ENCODE results near the gene DGKI.
"Not testable (repeated sequence)": the region's sequence is repeated elsewhere in the genome, so short reads cannot be mapped to it uniquely, and the experiment has no call there.

Gene DGKI

DNA sequence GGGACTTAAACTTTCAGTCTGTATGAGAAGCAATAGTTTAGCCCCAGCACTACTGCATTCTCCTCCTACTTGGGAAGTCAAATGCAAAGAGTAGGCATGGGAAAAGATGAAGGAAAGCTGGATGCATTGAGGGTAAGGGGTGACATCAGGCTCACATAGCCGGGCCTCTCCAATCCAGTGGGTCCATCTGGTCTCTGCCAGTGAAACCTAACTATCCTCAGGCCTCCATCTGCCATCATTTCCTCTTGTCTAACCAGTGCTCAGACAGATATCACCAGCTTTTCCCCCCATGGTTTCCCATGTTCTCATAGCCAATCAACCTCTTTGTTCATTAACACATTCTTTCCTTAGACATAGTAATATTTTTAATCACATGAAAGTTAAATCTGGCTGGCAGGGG lies 118.3 kb downstream of the DGKI start:
- DNase-seq = no peak

DNA sequence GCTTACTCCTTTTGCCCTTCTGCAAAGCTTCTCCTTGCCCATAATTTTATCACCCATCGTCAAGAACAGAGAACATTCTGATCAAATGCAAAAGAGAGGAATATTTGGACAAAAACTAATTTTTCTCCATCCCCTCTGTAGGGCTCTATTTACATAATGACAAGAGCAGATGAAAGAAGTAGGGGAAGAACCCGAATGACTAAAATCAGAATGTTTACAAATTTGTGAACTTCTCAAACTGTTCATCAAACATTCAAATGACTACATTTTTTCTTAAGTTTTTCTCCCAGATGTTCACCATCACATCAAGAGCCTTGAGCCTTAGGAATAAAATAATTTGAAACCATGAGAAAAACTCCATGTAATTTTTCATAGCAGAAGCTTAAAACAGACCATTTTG lies 119.4 kb downstream of the DGKI start:
- no peak for DNase-seq

DNA sequence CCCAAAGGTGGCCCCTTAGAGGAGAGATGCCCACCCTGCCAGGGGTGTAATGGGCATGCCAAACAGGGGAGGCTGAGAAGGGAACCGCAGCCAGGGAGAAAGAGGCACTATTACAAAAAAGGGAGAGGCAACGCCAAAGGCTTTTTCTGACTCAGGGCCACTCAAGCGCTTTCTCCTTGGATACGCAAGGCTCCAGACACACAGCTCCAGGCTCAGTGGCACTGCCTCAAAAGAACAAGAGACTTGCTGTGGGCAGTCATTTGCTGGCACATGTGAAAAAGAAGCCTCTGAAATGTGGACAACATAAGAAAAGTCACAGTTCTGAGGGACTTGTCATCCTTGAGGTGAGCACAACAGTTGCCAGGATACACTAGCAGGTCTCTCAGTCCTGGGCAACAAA lies 128.4 kb downstream of the DGKI start:
- no peak for DNase-seq

DNA sequence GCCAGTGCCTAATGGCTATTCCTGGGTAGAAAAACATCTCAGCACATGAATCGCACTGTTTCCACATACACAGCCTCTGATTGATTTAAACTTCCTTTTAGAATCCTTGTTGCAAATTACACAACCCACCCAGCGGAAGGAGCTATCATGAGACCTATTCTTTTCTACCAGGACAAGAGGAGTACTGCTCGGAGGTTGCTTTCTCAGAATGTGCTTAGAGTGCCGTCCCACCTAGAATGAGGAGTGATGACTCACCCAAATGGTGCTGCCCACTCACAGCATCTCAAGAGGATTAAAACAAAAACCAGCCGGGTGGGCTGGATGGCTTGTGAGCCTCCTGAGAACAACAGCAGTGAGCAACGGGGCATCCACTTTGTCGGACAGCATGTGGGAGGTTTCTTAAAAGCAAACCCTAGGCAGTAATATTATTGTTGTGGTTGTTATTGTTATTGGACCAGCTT lies 128.9 kb downstream of the DGKI start:
- DNase-seq = no peak

DNA sequence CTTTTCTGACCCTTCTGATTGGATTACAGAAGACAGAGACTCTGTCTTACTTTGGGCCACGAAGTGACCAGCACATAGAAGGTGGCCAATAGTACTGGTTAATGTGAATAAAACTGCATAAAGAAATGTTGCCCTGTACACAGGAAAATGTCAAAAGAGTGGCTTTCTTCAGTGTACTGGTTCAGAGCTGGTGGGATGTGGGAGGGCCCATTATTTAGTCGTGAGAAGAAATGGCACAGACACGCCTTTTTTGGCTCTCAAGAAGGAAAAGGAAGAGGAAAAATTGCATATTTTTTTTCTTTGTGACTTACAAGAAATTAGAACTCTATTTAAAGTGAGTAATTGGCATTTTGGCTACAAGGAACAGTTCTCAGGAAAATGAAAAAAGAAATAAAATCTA lies 129.7 kb downstream of the DGKI start:
- no peak for DNase-seq

DNA sequence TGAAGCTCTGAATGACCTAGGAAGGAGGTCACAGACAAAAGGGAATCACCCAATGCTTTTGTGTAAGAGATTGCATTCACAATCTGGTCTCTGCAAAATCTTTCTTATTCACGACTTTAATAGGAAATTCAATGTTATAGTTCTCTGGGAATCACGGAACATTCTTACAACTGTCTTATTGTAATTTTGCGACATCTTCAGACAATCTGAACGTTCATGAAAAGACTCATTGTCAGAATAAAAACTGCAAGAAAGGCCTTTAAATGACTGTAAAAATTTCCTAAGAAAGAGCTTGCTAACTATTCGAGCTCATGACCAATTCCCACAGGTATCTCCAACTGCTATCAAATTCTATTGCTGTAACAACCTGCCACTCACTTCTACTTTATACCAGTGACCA lies 130.7 kb downstream of the DGKI start:
- DNase-seq = no peak

DNA sequence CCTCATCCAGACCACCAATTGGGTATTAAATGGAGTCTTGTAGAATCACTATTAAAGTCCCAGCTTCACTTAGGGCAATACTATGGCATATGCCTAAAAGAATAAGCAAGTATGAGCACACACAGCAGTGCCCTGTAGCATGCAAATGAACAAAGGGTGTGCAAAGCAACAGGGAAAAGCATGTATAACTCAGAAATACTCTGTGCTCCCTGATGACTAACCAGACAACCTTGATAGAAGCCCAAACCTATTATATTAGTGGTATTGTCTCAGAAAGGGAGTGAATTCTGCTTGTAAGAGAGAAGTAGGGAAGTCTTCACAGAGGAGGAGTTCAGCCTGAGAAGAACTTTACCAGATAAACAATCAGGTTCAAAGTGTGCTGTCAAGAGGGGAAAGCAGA lies 131.2 kb downstream of the DGKI start:
- DNase-seq = no peak

DNA sequence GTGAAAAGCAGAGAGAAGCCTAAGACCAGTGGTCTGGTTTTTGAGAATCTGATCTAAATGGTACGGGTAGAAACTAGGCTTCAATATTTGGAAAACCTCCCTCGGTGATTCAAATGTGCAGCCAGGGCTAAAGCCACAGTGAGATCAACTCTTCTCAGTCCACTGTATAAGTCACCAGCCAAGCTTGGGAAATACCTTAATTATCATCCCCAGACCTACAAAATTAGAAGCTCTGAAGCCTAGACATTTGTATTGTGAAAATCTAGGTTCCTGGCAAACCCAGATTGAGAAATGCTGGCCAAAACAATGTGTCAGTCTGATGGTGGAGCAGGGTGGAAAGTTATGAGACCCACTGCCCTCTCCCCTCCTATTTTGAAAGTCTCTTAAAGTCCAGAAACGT lies 131.7 kb downstream of the DGKI start:
- DNase-seq = no peak

DNA sequence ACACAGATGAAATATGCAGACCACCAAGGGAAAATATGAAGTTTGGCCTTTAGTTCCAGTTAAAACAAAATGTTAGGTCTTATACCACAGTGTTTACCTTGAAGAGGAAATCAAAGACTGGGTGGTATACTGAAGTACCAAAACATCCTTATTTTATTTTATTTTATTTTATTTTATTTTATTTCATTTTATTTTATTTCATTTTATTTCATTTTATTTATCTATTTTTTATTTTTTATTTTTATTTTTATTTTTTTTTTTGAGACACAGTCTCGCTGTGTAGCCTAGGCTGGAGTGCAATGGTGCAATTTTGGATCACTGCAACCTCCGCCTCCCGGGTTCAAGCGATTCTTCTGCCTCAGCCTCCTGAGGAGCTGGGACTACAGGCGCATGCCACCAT lies 140.4 kb downstream of the DGKI start:
- not testable (repeated sequence) for DNase-seq

DNA sequence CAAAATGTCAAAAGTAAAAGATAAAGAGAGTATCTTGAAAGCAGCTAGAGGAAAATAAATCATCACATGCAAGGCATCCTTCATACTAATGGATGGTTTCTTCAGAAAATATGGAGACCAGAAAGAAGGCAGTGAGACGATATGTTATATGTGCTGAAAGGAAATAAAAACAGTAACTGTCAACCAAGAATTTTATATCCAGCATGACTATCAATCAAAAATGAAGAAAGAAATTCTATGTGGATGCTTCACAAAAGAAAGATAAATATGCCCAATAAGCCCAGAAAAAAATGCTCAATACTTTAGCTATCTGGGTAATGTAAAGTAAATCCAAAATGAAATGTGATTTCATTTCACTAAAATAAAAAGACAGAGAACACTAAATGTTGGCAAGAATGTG lies 142.1 kb downstream of the DGKI start:
- DNase-seq = no peak

DNA sequence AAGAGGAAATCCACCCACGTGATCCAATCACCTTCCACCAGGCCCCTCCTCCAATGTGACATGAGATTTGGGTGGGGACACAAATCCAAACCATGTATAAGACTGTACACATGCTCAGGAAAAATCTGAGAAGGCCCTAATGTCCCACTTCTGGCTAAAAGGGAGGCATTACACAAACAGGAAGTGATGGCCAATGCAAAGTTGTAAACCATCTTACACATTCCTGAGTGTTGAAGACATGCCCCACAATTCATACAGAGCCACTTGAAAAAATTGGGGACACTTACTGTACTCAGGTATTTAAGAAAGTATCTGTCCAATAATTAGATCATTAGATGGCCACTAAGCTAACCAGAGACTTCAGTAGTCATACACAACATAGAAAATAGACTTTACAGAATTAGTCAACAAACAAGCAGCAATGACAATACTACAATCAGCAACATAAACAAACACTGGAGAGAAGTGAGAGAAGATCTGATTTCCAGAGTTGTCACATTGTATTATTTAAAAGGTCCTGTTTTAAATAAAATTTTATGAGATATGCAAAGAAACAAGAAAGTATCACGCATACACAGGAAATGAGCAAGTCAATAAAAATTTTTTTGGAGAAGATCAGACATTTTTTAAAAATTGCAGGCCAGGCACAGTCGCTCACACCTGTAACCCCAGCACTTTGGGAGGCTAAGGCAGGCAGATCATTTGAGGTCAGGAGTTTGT lies 143.3 kb downstream of the DGKI start:
- no peak for DNase-seq

DNA sequence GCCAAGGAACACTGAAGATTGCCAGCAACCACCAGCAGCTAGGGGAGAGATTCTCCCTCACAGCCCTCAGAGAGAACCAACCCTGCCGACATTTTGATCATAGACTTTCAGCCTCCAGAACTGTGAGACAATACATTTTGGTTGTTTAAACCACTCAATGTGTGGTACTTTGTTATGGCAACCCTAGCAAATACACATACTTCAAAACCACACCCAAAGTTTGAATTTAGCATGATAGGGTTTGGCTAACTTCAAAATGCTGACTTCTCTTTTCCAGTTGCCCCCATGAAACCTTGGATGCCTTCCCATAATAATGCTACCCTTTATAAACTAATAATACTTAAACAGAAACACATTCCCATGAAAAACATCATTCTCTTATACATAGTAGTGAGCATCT lies 149.8 kb downstream of the DGKI start:
- DNase-seq = no peak

DNA sequence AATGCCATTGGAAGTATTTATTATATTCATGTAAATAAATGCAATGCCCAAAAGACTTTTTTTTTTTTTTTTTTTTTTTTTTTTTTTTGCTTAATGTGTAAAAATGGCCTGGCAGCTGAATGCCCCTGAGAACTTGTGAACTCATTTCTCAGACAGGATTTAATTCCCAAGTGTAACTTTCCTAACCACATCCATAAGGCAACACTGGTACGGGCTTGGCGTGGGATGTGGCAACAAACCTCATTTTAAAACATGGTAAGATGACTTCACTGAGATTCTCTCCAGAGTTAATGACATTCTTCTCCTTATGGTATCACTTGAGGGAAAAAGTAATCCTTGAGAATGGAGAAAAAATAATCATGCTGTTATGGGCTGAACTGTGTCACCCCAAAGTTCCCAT lies 150.4 kb downstream of the DGKI start:
- DNase-seq = no peak

DNA sequence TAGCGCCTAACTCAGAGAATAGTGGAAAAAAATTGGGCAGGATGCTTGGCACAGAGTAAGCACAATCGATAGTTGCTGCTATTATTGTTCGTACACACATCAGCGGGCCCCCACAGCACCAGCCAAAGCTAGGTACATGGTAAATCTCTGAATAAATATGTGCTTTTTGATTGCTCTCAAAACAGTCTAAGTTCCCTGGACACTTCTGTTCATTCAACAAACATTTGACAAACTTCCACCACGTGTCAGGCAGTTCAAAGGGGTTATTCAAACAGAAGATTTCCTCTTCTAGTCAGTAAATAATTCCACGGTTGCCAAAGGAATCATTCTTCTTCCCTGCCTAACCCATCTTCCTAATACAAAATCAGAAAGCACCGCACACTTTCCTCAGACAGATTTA lies 150.8 kb downstream of the DGKI start:
- DNase-seq = no peak

DNA sequence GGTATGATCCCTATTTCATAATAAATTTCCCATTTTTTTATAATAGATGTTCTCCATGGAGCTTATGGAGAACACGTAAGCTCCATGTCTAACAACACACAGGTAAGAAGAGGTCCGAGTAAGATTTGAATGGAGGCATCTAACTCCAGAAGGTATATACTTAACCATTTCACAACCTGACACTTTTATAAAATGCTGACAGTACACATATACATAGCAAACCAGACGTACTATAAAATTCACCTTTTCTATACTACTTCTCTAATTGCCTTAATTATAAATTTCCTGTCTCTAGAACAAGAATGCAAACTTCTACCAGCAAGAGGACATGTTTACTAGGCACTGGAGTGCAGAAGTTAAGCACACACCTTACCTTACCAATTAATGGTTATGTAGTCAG lies 151.3 kb downstream of the DGKI start:
- DNase-seq = no peak

DNA sequence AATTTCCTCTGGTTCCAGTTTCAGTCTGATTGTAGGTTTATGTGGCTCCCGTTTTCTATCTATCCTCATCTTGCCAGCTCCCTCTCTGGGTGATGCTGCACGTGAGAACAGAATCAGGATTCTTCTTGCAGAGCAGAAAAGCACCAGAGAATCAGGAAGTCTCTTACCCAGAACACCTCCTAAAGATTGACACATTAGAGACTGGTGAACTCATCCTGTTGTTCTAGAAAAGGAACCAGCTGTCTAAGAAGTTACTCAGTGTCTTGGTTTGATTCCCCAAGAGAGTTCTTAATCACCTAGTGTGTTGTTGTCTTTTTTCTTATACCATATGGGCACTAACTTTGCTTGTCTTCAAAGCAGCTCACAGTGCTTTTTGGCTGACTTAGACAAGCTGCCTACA lies 152.4 kb downstream of the DGKI start:
- DNase-seq = no peak

DNA sequence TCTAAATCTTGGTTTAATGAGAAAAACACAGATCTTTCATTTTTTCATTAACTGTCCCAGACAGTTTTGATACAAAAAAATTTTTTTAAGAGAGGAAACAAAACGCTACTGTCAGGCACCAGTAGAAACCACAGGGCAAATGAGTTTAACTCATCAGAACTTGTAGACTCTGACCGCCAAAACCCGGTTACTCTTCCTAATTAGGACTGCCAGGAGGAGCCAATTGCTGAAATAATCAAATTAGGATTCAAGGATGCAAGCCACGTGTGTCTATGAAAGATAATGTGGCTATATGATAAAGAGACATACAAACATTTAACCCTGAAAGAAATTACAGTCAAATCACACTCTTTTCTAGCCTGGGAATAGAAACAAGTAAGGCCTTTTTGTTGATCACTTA lies 154.4 kb downstream of the DGKI start:
- DNase-seq = no peak

DNA sequence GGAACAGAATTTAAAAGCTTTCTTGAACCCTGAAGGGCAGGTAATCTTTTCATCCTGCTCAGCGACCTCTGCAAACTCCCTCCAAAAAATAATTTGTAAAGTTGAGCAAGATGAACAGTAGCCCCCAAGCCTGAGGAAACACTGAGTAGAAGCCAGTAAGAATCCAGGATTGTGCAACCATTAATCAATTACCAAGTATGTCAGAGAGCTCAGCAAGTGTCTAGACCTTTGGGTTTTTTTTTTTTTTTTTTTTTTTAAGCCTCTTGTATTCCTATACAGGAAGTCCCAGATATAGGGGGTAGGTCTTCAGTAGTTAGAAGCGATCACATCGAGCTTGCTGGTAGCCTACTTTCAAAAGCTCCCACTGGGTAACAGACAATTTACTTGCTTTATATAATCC lies 155.2 kb downstream of the DGKI start:
- DNase-seq = no peak

DNA sequence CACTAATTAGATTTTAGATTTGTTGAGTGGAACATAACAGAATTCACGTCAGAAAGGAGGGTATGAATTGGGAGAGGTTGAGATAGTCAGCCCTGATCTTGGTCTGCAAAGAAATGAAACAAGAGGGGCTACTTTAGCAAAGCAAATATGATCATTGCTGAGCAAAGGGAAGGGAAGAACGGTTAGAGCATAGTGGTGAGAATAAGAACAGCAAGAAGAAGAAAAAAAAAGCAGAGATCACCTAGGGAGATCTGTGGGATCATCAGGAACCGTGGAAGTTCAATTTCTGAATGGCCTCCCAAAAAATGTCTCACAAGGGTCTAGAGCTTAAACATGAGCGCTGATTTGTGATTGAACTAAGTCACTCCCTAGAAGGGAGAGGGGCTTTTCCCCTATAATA lies 156.1 kb downstream of the DGKI start:
- DNase-seq = no peak

DNA sequence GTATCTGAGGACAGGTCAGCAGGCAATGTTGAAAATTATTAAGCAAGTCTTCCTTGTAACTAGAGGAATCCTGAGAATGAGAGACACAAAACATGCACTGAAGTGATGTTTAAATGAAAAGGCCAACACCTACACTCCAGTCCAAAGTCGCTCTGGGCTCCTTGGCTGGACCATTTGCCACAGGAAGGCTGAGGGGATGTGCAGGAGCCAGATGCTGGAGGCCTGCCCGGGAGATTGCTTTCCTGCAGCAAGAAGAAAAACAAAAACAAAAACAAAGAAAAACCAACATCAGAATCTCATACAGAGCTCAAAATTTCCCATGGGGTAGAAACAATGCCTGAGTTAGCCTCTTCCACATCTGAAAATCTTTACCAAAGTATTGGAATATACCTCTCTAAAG lies 157.0 kb downstream of the DGKI start:
- no peak for DNase-seq

DNA sequence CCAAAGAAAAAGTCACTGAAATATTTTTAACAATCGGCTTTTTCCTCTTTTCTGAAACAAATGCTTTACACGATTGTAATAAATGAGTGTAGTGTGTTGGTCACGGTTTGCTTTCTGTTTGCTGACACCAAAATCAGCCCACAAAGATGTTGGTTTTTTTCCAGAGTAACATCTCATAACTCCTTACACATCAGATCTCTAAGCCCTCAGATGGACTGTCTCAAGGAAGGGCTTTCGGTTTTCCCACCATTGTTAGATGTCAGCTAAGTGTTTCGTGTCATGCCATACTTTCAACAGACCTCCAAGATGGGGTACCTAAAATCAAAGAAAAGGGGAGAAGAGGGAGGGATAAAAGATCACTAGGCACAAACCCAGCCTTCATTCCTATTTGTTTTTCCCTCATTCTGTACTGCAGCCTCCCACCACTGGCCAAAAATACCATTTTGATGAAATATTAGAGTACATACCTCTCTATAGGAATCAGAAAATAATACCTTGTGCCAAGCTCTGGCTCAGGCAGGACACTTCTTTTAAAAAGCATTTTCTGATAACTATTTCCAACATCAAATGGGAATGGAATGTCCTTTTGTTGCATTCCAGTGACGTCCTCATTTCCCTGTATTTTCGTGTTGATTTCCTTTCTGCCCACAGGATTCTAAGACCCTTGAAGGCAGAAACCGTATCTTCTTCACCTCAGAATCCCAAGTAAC lies 159.1 kb downstream of the DGKI start:
- DNase-seq = no peak

DNA sequence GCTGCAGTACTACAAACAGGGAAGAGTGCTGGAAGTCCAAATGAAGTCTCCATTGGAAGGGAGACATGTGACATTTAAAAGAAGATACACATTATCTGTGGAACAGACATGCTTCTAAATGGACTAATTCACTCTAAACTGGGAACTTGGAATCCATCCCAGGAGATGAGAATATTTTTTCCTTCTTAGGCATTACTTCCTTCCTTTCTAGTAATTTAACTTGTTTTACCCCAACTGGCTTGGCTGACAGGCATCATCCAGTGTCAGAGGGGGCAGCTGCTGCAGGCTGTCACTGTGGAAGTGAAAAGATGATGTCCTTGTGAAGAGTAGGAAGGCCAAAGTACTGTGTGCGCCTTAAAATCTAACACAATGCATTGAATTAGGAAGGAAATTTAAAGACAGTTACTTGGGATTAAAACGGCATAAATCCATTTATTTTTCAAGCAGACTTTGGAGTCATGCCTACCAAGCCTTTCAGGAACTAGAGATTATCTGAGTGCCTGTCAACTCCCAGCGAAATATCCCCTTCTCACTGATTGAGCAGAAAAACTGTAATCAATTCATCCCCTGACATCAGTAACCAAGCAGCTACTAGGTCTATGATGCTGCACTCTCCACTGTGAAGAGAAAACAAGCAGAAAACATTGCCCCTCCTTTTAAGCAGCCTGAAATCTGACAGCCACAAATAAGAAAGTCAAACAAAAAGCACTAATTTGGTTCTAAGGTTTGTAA lies 161.2 kb downstream of the DGKI start:
- DNase-seq = no peak

DNA sequence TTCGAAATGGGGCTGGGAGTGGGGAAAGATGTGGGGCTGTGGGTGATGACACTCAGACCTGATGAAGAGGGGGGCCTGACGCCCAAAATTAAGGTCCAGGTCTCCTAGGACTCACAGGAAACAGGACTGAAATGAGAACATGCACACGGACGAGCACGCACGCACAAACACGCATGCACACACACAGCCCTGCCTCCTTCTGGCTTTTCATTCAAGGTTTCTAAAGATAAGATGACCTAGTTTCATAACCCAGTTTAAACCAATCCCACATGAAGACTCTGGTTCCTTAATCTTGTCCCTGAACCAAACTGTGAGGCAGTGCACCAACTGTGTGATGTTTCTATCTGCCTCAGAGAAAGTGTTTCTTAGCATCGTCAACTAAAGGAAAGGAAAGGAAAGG lies 162.0 kb downstream of the DGKI start:
- DNase-seq = no peak

DNA sequence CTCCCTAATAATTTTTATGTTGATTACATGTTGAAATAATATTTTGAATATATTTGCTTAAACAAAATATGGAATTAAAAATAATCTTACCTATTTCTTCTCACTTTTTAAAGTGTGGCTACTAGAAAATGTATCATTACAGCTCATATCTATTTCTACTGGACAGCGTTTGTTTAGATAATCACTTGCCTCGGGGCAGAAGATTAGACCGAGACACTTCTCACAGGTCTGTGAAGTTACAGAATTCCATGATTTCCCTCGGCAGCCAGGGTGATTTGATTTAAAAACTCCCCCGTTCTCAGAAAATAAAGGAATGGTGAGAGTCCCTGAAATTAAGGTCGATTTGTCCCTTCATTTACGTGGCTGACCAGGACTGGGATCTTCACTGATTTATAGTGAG lies 162.5 kb downstream of the DGKI start:
- DNase-seq = no peak
